HG03060 (cell line): ENCODE results near the gene PA2G4.

ENCODE experiments used
- ATAC-seq: cut with Tn5 transposase; IDR thresholded peaks from one replicate; pipeline ENCODE4 v1.9.1; 2021; ENCODE audit warnings: low read depth, moderate number of reproducible peaks; ENCODE audit not compliant: unreplicated experiment

The PA2G4 gene

GRCh38 chr12:56162468-56163290, 58.3 kb downstream of the PA2G4 start:
- no peak for ATAC-seq
